Measurements from ENCODE around the gene PCDH9.

Gene PCDH9

DNA sequence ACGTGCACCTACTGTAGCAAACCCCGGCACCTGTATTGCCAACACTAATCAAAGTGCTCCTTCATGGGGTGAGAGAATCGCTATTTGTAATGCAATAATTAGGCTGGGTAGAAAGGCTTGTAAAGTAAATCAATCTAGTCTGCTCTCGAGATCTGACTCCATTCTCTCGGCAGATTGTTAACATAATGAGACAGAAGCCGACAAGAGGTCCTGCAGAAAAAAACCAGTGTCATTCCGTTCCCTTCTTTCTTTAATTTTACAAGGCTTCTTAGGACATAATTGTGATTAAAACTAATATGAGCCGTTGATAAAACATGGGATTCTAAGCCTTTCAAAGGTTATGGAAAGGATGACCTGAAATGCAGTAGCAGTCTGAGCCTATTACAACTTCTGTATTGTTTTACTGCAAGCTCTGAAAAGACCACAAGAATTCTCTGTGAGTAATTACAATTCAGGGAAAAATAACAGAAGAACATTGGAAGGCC is 530.0 kb downstream of the PCDH9 start:
- Histone ChIP-seq H3K4me1 (ENCODE audit: control insufficient read depth, insufficient read depth, low read depth, low read length) (no peaks in the 10 kb centered on the region), H4K8ac (ENCODE audit: low read length) (no peak overlapping the region), H3K9me3 (ENCODE audit: control insufficient read depth, low read length) (no peaks in the 10 kb centered on the region), H3K79me1 (replicated peaks; ENCODE audit: low read length, poor library complexity, severe bottlenecking) (no peaks in the 10 kb centered on the region), H3K4ac (ENCODE audit: low read depth in 1 of 2, low read length in 2 of 2) (no peak overlapping the region), H2BK12ac (ENCODE audit: low read length in 2 of 2) (no peak overlapping the region), H2AFZ (ENCODE audit: low read depth, low read length) (peak overlapping the region; percentile 14), H3K4me2 (ENCODE audit: low read length, poor library complexity, severe bottlenecking) (no peak overlapping the region), H3K9ac (ENCODE audit: low read length) (no peak overlapping the region), H3K14ac (ENCODE audit: low read length in 2 of 2) (no peak overlapping the region), H2BK15ac (ENCODE audit: low read depth, poor library complexity, severe bottlenecking) (no peak overlapping the region), H2AK5ac (ENCODE audit: low read length, severe bottlenecking) (no peak overlapping the region), H2BK120ac (ENCODE audit: low read depth, low read length) (no peak overlapping the region), H4K91ac (ENCODE audit: low read length) (no peak overlapping the region), H3K27me3 (ENCODE audit: control insufficient read depth in 1 of 2, insufficient read depth in 1 of 2, low read length in 2 of 2) (no peaks in the 10 kb centered on the region), H3K27ac (ENCODE audit: low read length, poor library complexity, severe bottlenecking) (no peak overlapping the region), H3K18ac (ENCODE audit: low read depth in 1 of 2, low read length in 2 of 2) (no peak overlapping the region), H3K36me3 (ENCODE audit: control insufficient read depth in 1 of 2, insufficient read depth in 2 of 2, low read depth in 1 of 2, low read length in 2 of 2) (no peaks in the 10 kb centered on the region), H2BK5ac (ENCODE audit: low read depth, low read length, poor library complexity, severe bottlenecking) (no peak overlapping the region), H3K23ac (ENCODE audit: low read length in 2 of 2) (no peak overlapping the region), H3K4me3 (ENCODE audit: insufficient read depth in 1 of 2, low read depth in 1 of 2, low read length in 2 of 2) (no peak overlapping the region)
- no peak for DNase-seq
- WGBS = 75% methylated on average over 6 of the region's 8 CpGs

GRCh38 chr13:66693656-66694055 is 536.5 kb downstream of the PCDH9 start:
- no peak overlapping the region for H3K18ac ChIP-seq (ENCODE audit: low read depth in 1 of 2, low read length in 2 of 2)
- no peak for DNase-seq
- H3K4ac ChIP-seq (ENCODE audit: low read depth in 1 of 2, low read length in 2 of 2) = no peak overlapping the region
- no peak overlapping the region for H3K9ac ChIP-seq (ENCODE audit: low read length)
- H3K14ac ChIP-seq (ENCODE audit: low read length in 2 of 2) = no peak overlapping the region
- no peak overlapping the region for H2BK12ac ChIP-seq (ENCODE audit: low read length in 2 of 2)
- no peak overlapping the region for H4K91ac ChIP-seq (ENCODE audit: low read length)
- H3K4me1 ChIP-seq (ENCODE audit: control insufficient read depth, insufficient read depth, low read depth, low read length) = no peaks in the 10 kb centered on the region
- H2AK5ac ChIP-seq (ENCODE audit: low read length, severe bottlenecking) = no peak overlapping the region
- H3K4me3 ChIP-seq (ENCODE audit: insufficient read depth in 1 of 2, low read depth in 1 of 2, low read length in 2 of 2) = no peak overlapping the region
- no peak overlapping the region for H3K27ac ChIP-seq (ENCODE audit: low read length, poor library complexity, severe bottlenecking)
- no peaks in the 10 kb centered on the region for H3K79me1 ChIP-seq (replicated peaks; ENCODE audit: low read length, poor library complexity, severe bottlenecking)
- H2AFZ ChIP-seq (ENCODE audit: low read depth, low read length) = no peak overlapping the region
- H2BK5ac ChIP-seq (ENCODE audit: low read depth, low read length, poor library complexity, severe bottlenecking) = no peak overlapping the region
- H3K23ac ChIP-seq (ENCODE audit: low read length in 2 of 2) = no peak overlapping the region
- no peaks in the 10 kb centered on the region for H3K27me3 ChIP-seq (ENCODE audit: control insufficient read depth in 1 of 2, insufficient read depth in 1 of 2, low read length in 2 of 2)
- no peak overlapping the region for H4K8ac ChIP-seq (ENCODE audit: low read length)
- H3K4me2 ChIP-seq (ENCODE audit: low read length, poor library complexity, severe bottlenecking) = no peak overlapping the region
- no peaks in the 10 kb centered on the region for H3K36me3 ChIP-seq (ENCODE audit: control insufficient read depth in 1 of 2, insufficient read depth in 2 of 2, low read depth in 1 of 2, low read length in 2 of 2)
- H2BK120ac ChIP-seq (ENCODE audit: low read depth, low read length) = no peak overlapping the region
- H3K9me3 ChIP-seq (ENCODE audit: control insufficient read depth, low read length) = no peaks in the 10 kb centered on the region
- no peak overlapping the region for H2BK15ac ChIP-seq (ENCODE audit: low read depth, poor library complexity, severe bottlenecking)

- H3K4me1 ChIP-seq (ENCODE audit: control insufficient read depth, insufficient read depth, low read depth, low read length) = no peaks in the 10 kb centered on the region
- H2BK120ac ChIP-seq (ENCODE audit: low read depth, low read length) = no peak overlapping the region
- H3K36me3 ChIP-seq (ENCODE audit: control insufficient read depth in 1 of 2, insufficient read depth in 2 of 2, low read depth in 1 of 2, low read length in 2 of 2) = no peaks in the 10 kb centered on the region
- H2AK5ac ChIP-seq (ENCODE audit: low read length, severe bottlenecking) = no peak overlapping the region
- DNase-seq = no peak
- H3K27ac ChIP-seq (ENCODE audit: low read length, poor library complexity, severe bottlenecking) = no peak overlapping the region
- no peak overlapping the region for H4K91ac ChIP-seq (ENCODE audit: low read length)
- H3K4me3 ChIP-seq (ENCODE audit: insufficient read depth in 1 of 2, low read depth in 1 of 2, low read length in 2 of 2) = no peak overlapping the region
- no peak overlapping the region for H3K9ac ChIP-seq (ENCODE audit: low read length)
- no peak overlapping the region for H4K8ac ChIP-seq (ENCODE audit: low read length)
- H3K9me3 ChIP-seq (ENCODE audit: control insufficient read depth, low read length) = peaks cover under 1% of the 10 kb centered on the region
- WGBS = no CpG with 5 or more reads among the region's 3 CpGs
- no peaks in the 10 kb centered on the region for H3K27me3 ChIP-seq (ENCODE audit: control insufficient read depth in 1 of 2, insufficient read depth in 1 of 2, low read length in 2 of 2)
- H3K79me1 ChIP-seq (replicated peaks; ENCODE audit: low read length, poor library complexity, severe bottlenecking) = no peaks in the 10 kb centered on the region
- H3K14ac ChIP-seq (ENCODE audit: low read length in 2 of 2) = no peak overlapping the region
- no peak overlapping the region for H2BK12ac ChIP-seq (ENCODE audit: low read length in 2 of 2)
- no peak overlapping the region for H2BK5ac ChIP-seq (ENCODE audit: low read depth, low read length, poor library complexity, severe bottlenecking)
- no peak overlapping the region for H3K4me2 ChIP-seq (ENCODE audit: low read length, poor library complexity, severe bottlenecking)
- H3K4ac ChIP-seq (ENCODE audit: low read depth in 1 of 2, low read length in 2 of 2) = no peak overlapping the region
- H3K23ac ChIP-seq (ENCODE audit: low read length in 2 of 2) = no peak overlapping the region
- no peak overlapping the region for H3K18ac ChIP-seq (ENCODE audit: low read depth in 1 of 2, low read length in 2 of 2)
- no peak overlapping the region for H2AFZ ChIP-seq (ENCODE audit: low read depth, low read length)
- no peak overlapping the region for H2BK15ac ChIP-seq (ENCODE audit: low read depth, poor library complexity, severe bottlenecking)
These were observed 539.0 kb downstream of the PCDH9 start for GRCh38 chr13:66691149-66691548.

- Histone ChIP-seq H3K18ac (ENCODE audit: low read depth in 1 of 2, low read length in 2 of 2) (no peak overlapping the region), H4K8ac (ENCODE audit: low read length) (no peak overlapping the region), H2BK5ac (ENCODE audit: low read depth, low read length, poor library complexity, severe bottlenecking) (no peak overlapping the region), H2BK12ac (ENCODE audit: low read length in 2 of 2) (no peak overlapping the region), H3K27ac (ENCODE audit: low read length, poor library complexity, severe bottlenecking) (no peak overlapping the region), H2BK15ac (ENCODE audit: low read depth, poor library complexity, severe bottlenecking) (no peak overlapping the region), H3K27me3 (ENCODE audit: control insufficient read depth in 1 of 2, insufficient read depth in 1 of 2, low read length in 2 of 2) (no peaks in the 10 kb centered on the region), H4K91ac (ENCODE audit: low read length) (no peak overlapping the region), H3K4me1 (ENCODE audit: control insufficient read depth, insufficient read depth, low read depth, low read length) (no peaks in the 10 kb centered on the region), H3K36me3 (ENCODE audit: control insufficient read depth in 1 of 2, insufficient read depth in 2 of 2, low read depth in 1 of 2, low read length in 2 of 2) (no peaks in the 10 kb centered on the region), H2BK120ac (ENCODE audit: low read depth, low read length) (no peak overlapping the region), H3K4ac (ENCODE audit: low read depth in 1 of 2, low read length in 2 of 2) (no peak overlapping the region), H3K79me1 (replicated peaks; ENCODE audit: low read length, poor library complexity, severe bottlenecking) (no peaks in the 10 kb centered on the region), H2AK5ac (ENCODE audit: low read length, severe bottlenecking) (no peak overlapping the region), H3K14ac (ENCODE audit: low read length in 2 of 2) (no peak overlapping the region), H3K23ac (ENCODE audit: low read length in 2 of 2) (no peak overlapping the region), H3K9ac (ENCODE audit: low read length) (no peak overlapping the region), H2AFZ (ENCODE audit: low read depth, low read length) (no peak overlapping the region), H3K4me3 (ENCODE audit: insufficient read depth in 1 of 2, low read depth in 1 of 2, low read length in 2 of 2) (no peak overlapping the region), H3K4me2 (ENCODE audit: low read length, poor library complexity, severe bottlenecking) (no peak overlapping the region), H3K9me3 (ENCODE audit: control insufficient read depth, low read length) (peaks cover 8% of the 10 kb centered on the region)
- WGBS = 28% methylated on average over 3 of the region's 4 CpGs
- peak; percentile 54 for DNase-seq
These were observed 540.5 kb downstream of the PCDH9 start for GRCh38 chr13:66689628-66690027.
